HPDE6-E6E7 (cell line): ENCODE measurements around the gene SYNRG.
A peak's percentile ranks its signal among the peaks of the same experiment; 100 is the strongest.

ENCODE experiments used
- DNase-seq: peaks from one replicate; pipeline ENCODE4 v3.0.0; 2011; ENCODE audit warnings: missing footprints; ENCODE audit errors: extremely low spot score

The SYNRG gene

GRCh38 chr17:37476431-37477120 lies 132.6 kb downstream of the SYNRG start:
- no peak for DNase-seq

DNA sequence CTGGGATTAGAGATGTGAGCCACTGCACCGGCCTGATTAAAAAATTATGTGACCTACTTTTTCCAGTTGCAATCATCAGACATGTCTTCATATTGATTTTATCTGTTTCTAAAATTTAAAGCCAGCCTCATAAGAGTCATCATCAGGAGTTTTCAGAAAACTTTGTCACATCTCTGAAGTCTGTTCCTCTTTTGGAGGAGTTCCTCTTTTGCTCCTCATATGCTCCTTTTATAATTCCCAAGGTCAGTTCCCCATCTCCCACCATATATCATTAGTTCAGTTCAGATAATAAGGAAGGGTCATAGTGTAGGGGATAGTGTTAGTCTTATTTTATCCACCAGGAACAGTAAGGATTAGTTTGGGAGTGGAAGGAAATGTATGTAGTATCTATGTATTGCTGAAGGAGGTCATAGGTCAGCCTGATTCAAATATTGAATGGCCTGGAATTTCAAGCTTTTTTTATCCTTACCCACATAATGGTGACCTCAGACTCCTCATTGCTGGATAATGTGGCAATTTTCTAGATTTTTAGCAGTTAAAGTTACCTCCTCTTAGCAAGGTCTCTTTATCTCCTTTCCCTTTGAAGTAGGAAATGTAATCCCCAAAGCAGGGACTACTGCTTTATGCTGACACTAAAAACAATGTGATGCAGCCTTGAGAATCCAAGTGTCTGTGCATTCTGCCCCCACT lies 133.3 kb downstream of the SYNRG start:
- DNase-seq = no peak

DNA sequence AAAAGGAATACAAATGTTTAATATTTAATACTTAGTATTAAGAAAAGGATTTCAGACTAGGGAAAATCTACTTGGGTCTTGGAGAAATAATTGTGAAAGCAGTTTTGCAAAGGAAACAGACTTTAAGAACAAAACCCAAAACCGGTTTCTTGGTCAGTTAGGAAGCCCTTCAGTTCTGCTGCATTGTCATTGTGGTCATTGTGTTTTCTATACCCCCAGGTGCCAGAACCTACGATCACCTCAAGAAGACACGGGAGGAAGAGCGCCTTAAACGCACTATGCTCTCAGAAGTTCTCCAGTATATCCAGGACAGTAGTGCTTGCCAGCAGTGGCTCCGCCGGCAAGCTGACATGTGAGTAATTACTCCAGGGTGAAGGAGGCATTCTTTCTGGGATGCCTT lies 139.0 kb downstream of the SYNRG start:
- DNase-seq = no peak

DNA sequence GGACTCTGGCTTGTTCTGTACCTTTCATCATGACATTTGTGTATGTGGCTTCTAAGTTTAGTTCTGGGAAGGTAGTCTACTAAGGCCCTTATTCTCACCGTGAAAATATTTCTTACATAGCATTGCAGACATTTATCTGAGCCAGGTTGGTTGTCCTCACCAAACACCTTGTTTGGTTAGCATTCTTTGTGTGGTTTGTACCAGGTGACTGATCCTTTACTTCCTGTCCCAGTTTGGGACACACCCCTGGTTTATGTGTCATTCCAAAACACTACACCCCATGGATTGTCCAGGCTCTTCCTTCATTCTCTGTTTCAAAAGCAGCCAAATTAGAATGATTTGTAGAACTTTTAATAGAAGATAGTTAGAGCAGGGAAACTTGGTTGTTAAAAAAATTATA lies 142.7 kb downstream of the SYNRG start:
- DNase-seq = no peak

GRCh38 chr17:37465069-37465616 lies 144.1 kb downstream of the SYNRG start:
- DNase-seq = peak; percentile 48
